Peyer's patch (tissue), 4 donors: ENCODE data around the gene EIF5.

Experiments
- POLR2A ChIP-seq, 2 donors: fragments of 450-650 bp; IDR thresholded peaks; one replicate each; pipeline ENCODE4 v1.5.1; 2017; ENCODE audit warnings: antibody characterized with exemption in 2 of 2, mild to moderate bottlenecking in 2 of 2, moderate library complexity in 2 of 2
- TF ChIP-seq, protein P1 (sequence below), 6 experiments: fragments of 450-650 bp in 4 of 6; fragments of 200-600 bp in 2 of 6; sonication (generic) in 1 of 6; IDR thresholded peaks; one replicate each; pipeline ENCODE4 v1.5.1; 2017 to 2019; ENCODE audit warnings: antibody characterized with exemption in 6 of 6, mild to moderate bottlenecking in 3 of 6, moderate library complexity in 1 of 6

- TF ChIP-seq, protein P1, sequence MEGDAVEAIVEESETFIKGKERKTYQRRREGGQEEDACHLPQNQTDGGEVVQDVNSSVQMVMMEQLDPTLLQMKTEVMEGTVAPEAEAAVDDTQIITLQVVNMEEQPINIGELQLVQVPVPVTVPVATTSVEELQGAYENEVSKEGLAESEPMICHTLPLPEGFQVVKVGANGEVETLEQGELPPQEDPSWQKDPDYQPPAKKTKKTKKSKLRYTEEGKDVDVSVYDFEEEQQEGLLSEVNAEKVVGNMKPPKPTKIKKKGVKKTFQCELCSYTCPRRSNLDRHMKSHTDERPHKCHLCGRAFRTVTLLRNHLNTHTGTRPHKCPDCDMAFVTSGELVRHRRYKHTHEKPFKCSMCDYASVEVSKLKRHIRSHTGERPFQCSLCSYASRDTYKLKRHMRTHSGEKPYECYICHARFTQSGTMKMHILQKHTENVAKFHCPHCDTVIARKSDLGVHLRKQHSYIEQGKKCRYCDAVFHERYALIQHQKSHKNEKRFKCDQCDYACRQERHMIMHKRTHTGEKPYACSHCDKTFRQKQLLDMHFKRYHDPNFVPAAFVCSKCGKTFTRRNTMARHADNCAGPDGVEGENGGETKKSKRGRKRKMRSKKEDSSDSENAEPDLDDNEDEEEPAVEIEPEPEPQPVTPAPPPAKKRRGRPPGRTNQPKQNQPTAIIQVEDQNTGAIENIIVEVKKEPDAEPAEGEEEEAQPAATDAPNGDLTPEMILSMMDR (IDR thresholded peaks at IDR 0.05): no peak
- TF ChIP-seq POLR2A (IDR thresholded peaks at IDR 0.05): no peak
These were observed 43.5 kb downstream of the EIF5 start for GRCh38 chr14:103377522-103378037.
